GM19397 (cell line): ENCODE data around the gene KIAA0319L.
"Not testable (repeated sequence)": the region's sequence is repeated elsewhere in the genome, so short reads cannot be mapped to it uniquely, and the experiment has no call there.

Source experiments
- ATAC-seq: cut with Tn5 transposase; IDR thresholded peaks from one replicate; pipeline ENCODE4 v1.9.1; 2021; ENCODE audit warnings: mild to moderate bottlenecking, moderate library complexity; ENCODE audit not compliant: unreplicated experiment

KIAA0319L gene

DNA sequence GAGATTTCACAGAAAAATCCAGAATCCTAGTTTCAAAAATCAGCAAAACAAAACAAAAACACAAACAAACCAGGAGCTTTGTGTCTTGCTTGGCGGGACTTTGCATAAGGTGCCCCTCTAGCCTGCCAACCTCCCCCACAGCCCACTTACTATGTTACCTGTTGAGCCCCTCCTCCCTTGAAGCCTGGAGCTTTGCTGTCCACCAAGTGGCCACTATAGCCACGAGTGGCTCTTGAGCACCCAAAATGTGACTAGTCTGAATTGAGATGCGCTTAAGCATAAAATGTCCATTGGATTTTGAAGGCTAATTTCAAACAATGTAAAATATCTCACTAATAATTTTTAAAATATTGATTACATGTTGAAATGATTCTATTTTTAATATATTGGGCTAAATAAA is 28.1 kb upstream of the KIAA0319L start:
- ATAC-seq, result no peak

GRCh38 chr1:35581621-35582020 is 24.4 kb upstream of the KIAA0319L start:
- not testable (repeated sequence) for ATAC-seq

GRCh38 chr1:35580949-35581388 is 23.8 kb upstream of the KIAA0319L start:
- no peak for ATAC-seq

- ATAC-seq, result no peak
Observed at GRCh38 chr1:35577071-35577998, 20.1 kb upstream of the KIAA0319L start.

DNA sequence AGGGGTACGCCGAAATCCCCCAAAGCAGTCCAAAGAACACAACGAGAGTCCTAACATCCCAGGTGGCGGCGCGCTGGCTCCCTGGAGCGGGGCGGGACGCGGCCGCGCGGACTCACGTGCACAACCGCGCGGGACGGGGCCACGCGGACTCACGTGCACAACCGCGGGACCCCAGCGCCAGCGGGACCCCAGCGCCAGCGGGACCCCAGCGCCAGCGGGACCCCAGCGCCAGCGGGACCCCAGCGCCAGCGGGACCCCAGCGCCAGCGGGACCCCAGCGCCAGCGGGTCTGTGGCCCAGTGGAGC is 19.5 kb upstream of the KIAA0319L start:
- not testable (repeated sequence) for ATAC-seq

GRCh38 chr1:35576061-35576765 is 19.0 kb upstream of the KIAA0319L start:
- ATAC-seq, result no peak

- no peak for ATAC-seq
Observed at GRCh38 chr1:35575416-35575958, 18.3 kb upstream of the KIAA0319L start.

DNA sequence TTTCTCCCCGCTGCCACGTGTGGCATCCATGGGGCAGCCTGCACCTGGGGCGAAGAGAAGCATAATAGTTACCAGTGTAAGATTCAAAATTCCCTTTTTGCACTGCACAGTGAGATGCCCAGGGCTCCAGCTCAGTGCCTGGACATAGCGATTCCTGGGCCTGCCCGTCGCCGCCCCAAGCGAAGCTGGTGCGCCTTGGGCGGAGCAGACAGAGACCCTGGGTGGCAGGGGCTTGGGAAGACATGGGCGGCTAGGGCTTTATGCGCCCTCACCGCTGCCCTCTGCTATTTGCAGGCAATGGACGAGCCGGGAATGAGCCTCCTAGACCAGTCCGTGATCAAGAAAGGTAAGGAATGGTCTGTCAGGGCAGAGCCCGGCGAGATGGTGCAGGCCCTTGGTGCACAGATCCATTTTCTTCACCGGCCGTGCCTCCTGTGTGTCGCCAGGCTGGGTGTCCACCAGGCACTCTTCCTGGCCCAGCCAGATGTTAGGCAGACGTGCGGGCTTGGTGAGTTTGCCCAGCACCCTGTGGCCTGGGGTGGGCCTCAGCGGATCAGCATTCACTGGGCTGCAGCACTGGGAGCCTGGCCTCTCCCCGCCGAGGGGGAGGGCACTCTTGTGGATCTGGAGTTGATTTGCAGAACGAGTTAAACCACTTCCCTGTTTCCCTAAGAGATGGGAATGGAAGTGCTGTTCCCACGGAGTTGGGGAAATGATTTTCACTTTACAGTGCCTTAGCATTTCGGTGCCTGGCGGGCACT is 17.6 kb upstream of the KIAA0319L start:
- no peak for ATAC-seq

DNA sequence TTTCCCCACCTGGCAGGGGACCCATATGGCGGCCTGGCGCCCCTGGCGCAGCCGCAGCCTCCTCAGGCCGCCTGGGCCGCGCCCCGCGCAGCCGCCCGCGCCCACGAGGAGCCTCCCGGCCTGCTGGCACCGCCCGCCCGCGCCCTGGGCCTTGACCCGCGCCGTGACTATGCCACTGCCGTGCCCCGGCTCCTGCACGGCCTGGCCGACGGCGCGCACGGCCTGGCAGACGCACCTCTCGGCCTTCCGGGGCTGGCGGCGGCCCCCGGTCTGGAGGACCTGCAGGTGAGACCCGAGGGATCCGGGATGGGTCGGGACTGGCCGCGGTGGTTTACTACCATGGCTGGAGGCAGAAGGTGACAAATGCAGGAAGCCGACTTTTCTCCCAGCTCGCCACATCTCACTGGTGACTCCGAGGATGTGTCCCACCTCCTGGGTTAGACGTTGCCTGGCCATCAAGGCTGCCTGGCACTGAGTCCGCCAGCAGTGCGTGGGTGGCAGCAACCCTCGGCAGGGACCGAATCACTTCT is 17.0 kb upstream of the KIAA0319L start:
- ATAC-seq, result no peak

DNA sequence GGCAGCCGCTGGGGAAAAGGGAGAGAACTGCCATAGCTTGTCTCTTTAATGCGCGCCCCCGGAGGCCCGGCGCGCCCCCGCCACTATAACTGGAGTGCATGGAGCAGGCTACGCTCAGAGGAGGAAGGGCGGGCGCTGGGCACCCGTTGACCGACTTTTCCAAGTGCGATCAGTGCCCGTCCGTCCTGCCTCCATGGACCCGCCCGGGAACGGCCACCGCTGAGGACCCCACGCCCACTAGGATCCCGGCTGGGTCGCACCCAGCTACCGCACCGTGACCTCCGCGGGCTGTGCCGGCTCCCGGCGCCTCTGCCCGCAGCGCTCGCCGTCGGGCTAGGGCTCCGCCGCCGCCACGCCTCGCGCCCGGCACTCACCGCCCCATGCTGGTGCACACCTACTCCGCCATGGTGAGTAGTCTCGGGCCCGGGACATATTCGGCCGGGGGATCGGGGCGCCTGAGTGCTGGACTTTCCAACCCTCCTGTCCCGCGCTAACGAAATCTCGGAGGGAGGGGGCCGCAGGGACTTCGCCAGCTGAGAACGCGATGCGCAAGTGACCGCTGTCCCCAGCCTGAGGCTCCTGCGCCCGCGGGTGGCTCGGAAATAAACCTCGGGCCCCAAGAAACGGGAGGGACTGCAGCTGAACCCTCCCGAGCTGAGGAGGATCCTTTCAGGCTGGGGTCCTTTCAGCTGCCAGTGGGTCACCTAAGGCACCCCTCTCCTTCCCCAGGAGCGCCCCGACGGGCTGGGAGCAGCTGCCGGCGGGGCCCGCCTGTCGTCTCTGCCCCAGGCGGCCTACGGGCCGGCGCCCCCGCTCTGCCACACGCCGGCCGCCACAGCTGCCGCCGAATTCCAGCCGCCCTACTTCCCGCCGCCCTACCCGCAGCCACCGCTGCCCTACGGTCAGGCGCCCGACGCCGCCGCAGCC is 16.3 kb upstream of the KIAA0319L start, which contains the start of gene TFAP2E:
TFAP2E (plus strand) TSS at position 117 of the 927 bp plus-strand sequence; CDS start at position 381, 264 bp downstream.
- no peak for ATAC-seq

GRCh38 chr1:35572296-35572695 is 15.1 kb upstream of the KIAA0319L start:
- no peak for ATAC-seq

GRCh38 chr1:35571263-35571662 is 14.1 kb upstream of the KIAA0319L start:
- ATAC-seq, result no peak

DNA sequence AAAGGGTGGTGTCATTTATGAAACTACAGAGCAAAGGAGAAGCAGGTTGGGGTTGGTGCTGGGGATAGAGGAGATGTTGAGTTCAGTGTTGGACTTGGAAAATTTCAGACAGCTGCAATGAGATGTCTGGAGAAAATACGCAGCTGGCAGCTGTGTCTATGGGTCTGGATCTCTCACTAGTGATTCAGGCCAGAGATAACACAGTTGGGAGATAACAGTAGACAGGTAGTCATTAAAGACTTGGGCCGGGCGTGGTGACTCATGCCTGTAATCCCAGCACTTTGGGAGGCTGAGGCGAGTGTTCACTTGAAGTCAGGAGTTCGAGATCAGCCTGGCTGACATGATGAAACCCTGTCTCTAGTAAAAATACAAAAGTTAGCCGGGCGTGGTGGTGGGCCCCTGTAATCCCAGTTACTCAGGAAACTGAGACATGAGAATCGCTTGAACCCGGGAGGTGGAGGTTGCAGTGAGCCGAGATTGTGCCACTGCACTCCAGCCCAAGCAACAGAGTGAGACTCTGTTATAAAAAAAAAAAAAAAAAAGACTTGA is 13.5 kb upstream of the KIAA0319L start:
- no peak for ATAC-seq

DNA sequence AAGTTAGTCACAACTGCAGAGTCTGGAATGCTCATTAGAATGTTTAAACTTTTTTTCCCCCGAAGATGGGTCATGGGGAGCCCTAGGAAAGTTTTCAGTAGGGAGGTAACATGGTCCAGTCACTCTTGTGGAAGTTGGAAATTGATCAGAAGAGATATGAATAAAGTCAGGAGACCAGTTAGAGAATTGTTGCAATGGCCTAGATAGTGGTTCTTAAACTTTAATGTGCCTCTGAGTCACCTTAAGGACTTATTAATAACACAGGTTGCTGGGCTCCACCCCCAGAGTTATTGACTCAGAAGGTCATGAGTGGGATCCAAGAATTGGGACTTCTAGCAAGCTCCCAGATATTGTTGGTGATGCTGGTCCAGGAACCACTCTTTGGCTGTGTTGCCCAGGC is 12.7 kb upstream of the KIAA0319L start:
- no peak for ATAC-seq

GRCh38 chr1:35568975-35569395 is 11.8 kb upstream of the KIAA0319L start:
- ATAC-seq, result no peak

GRCh38 chr1:35567947-35568558 is 10.8 kb upstream of the KIAA0319L start:
- no peak for ATAC-seq

DNA sequence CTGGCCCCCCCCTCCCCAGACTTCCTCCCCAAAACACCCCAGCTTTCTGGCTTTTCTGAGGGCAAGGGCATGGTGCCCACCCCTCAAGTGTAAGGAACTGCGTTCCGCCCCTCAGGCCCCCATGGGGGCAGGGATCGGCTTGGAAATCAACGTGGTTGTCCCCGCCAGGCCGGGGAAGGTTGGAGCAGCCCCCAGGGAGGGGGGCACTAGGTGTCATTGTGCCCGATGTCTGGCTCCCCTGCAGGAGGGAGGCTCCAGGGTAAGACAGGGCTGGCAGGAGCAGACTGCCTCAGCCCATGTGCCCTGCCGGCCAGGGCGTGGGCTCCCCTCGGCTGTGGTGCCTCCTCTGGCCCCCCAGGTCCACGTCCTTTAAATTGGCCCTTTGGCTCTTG is 8.5 kb upstream of the KIAA0319L start:
- ATAC-seq, result no peak

GRCh38 chr1:35564884-35565741 is 7.9 kb upstream of the KIAA0319L start:
- ATAC-seq, result no peak
